Middle frontal gyrus (tissue), 1 donor: Measurements from ENCODE around the gene SPATA16.

Experiments used
- DNase-seq: peaks from one replicate; pipeline ENCODE4 v3.0.0-alpha.2; 2015; ENCODE audit warnings: low spot score; ENCODE audit errors: extremely low spot score

The SPATA16 gene

GRCh38 chr3:172951511-172951910 is 189.5 kb downstream of the SPATA16 start:
- no peak for DNase-seq

DNA sequence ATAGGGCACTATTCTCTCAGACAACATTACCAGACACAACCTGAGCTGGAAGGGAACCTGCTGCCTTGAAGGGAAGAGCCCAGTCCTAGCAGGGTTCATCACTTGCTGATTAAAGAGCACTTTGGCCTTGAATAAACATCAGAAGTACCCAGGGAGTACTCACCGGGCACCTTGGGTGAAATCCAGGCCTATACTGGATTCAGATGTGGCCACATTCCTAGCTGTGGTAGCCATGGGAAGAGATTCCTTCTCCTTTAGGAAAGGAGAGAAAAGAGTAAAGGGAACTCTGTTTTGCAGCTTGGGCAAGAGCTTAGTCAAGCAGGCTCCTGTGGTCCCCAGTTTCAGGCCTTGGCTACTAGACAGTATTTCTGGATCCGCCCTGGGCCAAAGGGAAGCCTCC is 195.0 kb downstream of the SPATA16 start:
- no peak for DNase-seq

GRCh38 chr3:172939651-172940293 is 201.3 kb downstream of the SPATA16 start:
- DNase-seq, result no peak

- no peak for DNase-seq
These were observed 202.2 kb downstream of the SPATA16 start for GRCh38 chr3:172938788-172939187.

- DNase-seq, result no peak
These were observed 209.2 kb downstream of the SPATA16 start for GRCh38 chr3:172931746-172932285.

DNA sequence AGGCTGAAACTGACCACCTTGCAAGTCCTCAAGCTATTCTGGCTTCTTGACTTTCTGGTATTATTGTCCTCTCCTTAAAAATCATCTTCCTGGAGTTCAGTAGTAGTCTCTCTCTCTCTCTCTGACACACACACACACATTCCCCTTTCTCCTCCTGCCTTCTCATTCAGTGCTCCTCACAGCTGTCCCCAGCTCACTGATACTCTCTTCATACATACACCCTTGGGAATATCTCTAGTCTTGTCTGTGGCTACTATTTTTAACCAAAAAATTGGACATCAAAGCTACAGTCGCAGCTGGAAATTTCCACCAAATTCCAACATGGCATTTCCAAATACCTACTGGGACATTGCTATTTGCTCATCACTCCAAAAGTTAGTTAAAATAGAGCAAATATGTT is 211.6 kb downstream of the SPATA16 start:
- no peak for DNase-seq

DNA sequence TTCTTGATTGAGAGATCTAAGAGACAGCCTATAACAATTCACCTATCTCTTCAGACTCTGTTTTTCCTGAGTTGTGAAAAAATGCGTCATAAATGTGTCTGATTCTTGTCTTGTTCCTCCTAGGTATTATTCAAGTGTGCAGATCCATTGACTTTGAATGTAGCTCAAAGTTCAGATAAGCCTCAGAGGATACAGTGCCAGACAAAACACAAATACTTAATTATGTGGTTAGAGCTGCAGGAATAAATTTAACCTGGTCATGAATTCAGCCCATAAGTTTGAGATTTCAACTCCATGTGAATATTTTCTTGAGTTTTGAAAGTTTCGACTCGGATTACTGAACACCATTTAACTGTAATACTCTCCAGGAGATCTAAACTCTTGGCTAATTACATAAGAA is 216.5 kb downstream of the SPATA16 start:
- DNase-seq, result no peak

DNA sequence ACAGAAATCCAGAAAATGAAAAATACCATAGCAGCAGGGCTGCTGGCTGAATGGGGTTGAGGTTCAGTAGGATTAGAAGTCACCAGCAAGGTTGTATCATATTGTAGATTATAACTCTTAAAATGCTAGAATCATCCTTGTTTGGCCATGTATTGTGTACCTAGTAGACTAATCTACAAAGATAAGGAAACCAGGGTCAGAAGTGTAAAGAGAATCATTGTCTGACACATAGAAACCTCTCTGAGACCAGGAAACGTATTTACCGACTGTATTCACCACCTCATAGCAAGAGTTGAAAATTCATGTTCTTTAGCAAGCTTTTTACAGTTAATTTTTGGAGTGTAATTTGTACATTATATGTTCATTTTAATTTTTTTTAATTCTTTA is 221.7 kb downstream of the SPATA16 start:
- no peak for DNase-seq

DNA sequence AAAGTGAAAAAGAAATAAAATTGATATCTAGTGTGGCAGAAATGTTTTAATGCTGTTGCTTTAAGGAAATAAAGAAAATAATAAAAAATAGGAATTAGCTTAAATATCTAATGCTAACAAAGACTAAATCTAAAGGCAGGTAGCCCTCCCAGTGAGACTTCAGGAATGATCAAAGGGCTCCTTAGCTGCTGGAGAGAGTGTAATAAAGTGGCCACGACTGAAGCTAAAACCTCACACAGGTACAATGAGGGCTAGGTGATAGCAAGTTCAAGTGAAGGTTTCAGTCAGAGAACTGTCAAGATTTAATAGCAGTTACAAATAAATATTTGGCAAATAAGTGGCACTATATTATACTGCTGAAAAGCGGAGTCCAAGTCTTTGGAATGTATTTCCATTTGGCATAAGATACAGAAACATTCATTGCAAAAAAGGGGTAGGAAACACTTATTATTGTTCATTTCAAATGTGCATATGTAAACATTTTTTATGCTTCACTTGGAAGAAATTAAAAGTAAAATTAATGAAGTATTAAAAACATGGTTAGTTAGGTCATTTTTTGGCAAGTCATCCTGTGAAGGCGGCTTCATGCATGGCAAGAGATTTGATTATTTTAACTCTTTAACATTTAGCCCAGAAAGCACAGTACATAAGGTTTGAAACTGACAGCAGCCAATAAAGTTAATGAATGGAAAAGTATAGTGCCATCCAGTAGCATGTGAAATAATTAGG is 222.3 kb downstream of the SPATA16 start:
- no peak for DNase-seq

DNA sequence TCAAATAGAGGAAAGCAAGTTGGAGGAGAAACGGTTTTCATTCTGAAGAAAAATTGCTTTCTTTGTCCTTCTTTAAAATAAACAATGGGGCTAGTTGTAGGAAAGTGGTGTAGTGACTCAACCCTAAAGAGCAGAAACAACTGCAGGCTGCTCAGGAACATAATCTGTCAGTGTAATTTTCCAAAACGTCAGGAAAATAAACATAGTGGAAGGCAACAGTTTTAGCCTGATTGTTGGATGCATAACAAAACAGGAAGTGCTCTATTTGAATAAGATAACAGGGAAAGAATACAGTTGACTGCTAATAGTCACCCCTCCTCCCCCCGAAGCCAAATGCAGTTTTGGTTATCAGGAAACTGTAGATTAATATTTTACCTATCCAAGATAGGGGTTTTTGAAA is 222.9 kb downstream of the SPATA16 start:
- no peak for DNase-seq

DNA sequence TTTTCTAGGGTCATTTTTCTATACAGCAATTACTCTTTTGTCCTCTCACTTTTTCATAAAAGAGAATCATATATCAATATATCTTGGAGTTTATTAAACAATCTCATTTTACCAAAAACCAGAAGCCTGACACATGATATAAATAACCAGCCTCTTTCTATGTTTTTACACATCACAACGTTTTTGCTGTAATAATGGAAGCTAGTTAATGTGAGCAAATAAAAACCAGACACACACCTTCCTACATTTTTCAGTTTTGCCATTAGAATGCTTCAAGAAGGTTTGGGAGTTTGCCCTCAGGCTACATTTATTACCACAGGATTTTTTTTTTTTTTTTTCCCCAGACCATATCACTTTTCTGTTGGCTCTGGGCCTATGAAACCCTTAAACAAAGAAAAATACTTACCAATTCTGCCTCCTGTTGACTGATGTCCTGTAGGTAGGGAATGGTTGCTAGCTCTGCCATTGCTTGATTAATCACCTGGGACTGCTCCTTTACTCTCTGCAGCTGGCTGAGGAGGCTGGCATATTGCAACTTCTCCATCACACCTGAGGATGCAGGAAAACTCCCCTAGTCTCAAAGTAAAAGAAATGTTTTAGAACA is 225.0 kb downstream of the SPATA16 start:
- DNase-seq, result no peak

DNA sequence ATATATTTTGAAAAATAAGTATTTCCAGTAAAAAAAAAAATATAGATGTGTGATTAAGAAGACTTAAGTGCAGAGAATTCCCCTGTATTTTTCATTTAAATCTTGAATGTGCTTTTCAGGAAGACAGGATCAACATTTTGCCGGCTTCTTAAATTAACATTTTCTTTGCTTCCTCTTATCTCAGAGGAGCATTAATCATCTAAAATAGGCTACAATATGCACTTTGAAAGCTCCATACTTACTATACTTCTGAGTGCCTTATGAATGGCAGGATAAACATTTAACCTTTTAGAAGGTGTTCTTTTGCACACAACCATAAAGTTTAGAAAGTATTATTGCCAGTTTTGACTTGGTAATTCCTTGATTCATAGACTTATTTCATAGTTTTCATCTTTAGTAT is 226.2 kb downstream of the SPATA16 start:
- DNase-seq, result no peak

DNA sequence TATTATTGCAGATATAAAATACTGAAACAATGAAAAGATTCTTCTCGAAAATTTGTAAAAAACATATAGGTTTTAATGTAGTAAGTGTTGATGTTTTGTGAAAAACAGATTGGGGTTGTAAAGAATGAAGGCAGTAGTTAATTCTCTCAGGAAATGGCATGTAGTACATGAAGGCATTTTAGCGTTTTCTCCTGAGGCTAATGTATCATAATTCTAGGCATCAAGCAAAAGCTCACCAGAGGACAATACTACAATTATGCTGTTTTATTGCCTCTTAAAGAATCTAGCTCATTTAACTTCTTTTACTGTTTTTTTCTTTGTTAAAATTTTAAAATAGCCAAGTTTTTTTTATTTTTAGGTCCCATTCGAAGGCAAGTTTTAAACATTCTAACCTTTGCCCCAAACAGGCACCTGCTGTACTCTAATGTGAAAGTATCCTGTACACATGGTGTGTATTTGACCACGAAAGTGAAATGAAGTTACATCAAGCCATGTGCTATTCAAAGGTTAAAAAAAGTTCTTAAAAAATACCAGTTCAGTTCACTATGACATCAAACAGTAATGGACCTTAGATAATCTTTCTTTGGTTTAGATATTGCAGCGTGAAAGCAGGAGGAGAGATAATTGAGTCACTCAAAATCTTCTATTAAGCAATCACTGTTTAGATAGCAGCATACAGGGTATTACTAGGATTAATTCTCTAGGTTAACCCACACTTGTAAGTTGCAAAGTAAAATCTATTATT is 227.0 kb downstream of the SPATA16 start:
- DNase-seq, result no peak

- no peak for DNase-seq
These were observed 229.9 kb downstream of the SPATA16 start for GRCh38 chr3:172911142-172911541.

GRCh38 chr3:172908771-172909270 is 232.2 kb downstream of the SPATA16 start:
- no peak for DNase-seq

DNA sequence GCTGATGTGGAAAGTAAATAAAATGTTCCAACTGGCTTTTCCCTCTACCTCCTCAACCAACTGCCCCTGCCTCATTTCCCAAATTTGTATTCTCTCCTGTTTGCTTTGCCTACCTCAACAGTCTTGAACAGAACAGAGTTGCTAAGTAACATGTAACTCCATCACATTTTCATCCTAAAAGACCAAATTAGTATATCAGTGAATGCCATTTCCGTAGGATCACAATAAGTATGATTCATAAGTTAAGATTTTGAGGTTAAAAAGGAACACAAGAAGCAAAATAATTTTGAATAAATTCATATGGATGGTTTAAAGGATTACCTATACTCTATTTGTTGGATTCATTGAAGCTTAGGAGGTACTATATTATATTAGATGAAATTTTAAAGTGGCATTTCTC is 235.6 kb downstream of the SPATA16 start:
- no peak for DNase-seq

DNA sequence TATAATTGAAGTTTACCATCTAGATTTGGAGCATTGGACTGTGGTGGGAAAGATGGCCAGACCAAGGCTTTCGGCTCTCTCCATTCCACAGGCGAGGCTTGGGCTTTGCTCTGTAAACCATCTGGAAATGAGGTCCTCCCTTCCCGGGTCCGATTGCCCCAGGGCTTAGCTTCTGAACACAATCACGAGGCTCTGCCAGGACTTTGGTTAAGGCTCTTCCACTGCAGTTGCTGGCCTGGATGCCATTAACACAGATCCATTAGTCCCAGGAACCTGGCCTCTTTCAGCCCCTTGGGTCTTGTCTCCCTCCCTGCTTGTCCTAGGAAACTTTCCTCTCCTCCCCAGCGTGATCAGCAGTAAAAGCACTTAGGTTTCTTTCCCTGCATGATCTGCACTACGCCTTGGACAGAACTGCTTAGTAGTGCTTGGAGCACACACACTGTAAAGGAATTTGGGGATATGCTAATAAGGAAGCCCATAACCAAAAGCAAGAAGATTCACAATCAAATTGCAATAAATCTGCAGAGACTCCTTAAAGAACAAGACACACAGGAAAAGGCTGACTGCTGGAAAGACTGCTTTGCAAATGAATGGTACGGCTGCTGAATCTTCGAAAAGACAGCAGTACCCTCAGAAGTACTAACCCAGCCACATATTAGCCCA is 236.2 kb downstream of the SPATA16 start:
- DNase-seq, result no peak

DNA sequence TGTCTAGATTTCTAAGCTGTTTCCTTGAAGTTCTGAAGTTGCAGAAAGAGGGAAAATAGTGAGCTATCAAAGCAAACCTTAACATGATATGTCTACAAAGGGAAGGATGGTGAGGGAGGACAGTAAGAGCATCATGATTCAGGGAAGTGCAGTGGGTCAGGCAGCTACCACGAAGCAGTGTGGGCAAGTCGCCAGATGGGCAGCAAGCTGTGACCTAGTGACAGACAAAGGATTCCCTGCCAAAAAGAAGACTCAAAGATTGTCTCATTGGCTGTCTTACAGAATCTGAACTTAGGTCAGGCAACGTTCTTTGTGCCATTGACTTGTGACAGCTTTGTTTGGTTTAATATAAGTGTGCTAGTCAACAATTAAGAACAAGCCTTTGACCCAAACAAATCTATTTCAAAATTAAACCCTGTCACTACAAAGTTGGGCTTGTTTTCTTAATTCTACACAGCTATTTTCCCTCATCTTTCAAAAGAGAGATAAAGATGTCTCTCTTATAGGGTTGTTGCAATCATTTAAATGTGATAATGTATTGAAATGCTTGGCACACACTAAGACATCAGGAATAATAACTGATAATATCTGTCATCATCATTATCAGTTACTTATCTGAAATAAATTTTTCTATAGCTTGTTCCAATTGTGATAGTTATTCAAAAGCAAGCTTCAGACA is 237.3 kb downstream of the SPATA16 start:
- no peak for DNase-seq

DNA sequence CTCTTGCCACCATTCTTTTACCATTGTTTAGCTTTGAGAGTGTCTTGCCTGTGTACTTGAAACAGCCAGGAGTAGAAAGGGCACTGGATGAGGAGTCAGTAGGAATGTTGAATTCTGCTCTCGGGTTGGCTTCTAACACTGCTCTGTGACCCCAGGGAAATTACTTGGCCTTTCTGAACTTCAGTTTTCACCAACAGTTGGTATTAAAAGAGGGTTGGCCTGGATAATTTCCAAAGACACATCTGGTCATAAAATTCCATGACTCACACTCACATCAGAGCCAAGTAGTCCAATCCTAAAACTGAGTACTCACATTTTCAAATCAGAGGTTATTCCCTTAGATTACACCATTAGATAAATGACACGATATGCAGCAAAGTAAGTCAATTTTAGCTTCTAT is 248.9 kb downstream of the SPATA16 start:
- DNase-seq, result no peak

GRCh38 chr3:172885704-172886103 is 255.3 kb downstream of the SPATA16 start:
- DNase-seq, result no peak

GRCh38 chr3:172882563-172882962 is 258.5 kb downstream of the SPATA16 start:
- no peak for DNase-seq
